ENCODE data around the gene IP6K1.

Gene IP6K1

DNA sequence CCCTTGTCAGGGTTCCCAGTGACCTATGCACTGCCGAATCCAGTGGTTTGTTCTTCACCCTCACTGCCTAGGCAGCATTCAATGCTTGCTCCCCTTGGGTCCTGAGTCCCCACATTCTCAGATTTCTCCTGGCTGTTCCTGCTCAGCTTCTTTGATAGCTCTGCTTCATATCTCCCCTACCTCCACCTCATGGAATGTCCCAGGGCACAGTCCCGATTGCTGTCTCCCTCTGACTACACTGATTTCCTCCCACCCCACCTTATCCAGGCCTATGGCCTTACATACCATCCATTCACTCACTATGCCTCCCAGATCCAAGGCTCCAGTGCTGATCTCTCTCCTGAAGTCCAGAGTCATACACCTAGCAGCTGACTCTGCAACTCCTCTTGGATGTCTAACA is 14.8 kb upstream of the IP6K1 start:
- TF ChIP-seq, protein P1, sequence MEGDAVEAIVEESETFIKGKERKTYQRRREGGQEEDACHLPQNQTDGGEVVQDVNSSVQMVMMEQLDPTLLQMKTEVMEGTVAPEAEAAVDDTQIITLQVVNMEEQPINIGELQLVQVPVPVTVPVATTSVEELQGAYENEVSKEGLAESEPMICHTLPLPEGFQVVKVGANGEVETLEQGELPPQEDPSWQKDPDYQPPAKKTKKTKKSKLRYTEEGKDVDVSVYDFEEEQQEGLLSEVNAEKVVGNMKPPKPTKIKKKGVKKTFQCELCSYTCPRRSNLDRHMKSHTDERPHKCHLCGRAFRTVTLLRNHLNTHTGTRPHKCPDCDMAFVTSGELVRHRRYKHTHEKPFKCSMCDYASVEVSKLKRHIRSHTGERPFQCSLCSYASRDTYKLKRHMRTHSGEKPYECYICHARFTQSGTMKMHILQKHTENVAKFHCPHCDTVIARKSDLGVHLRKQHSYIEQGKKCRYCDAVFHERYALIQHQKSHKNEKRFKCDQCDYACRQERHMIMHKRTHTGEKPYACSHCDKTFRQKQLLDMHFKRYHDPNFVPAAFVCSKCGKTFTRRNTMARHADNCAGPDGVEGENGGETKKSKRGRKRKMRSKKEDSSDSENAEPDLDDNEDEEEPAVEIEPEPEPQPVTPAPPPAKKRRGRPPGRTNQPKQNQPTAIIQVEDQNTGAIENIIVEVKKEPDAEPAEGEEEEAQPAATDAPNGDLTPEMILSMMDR (IDR thresholded peaks at IDR 0.05; ENCODE audit: extremely low read depth, missing control alignments): no peak
- DNase-seq (ENCODE audit: low spot score): no peak

GRCh38 chr3:49799761-49800160 is 13.4 kb upstream of the IP6K1 start, which contains the start of gene CDHR4:
Gene CDHR4, minus strand, starts transcription at chr3:49799873. Its CDS starts 61 bp downstream, at chr3:49799812.
- no peak for DNase-seq (ENCODE audit: low spot score)
- TF ChIP-seq, protein P1 (IDR thresholded peaks at IDR 0.05; ENCODE audit: extremely low read depth, missing control alignments): no peak

DNA sequence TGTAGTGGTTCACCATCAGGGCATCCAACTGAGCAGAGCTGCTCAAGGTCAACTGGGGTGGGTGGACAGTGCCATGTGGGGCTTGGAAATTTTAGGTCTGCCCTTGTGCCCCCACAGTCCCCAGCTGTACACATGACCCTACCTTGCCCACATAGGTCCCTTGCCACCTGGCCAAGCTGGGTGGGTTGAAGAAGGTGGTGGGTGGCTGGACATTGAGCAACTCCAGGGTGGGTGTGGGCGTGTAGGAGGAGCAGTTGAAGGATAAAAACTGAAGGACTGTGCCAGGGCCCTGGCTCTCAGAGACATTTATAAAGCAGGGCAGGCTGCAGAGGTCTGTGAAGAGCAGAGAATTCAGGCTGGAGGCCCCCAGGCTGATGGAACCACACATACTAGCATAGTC is 12.8 kb upstream of the IP6K1 start:
- DNase-seq (ENCODE audit: low spot score): no peak
- TF ChIP-seq, protein P1 (IDR thresholded peaks at IDR 0.05; ENCODE audit: extremely low read depth, missing control alignments): no peak

DNA sequence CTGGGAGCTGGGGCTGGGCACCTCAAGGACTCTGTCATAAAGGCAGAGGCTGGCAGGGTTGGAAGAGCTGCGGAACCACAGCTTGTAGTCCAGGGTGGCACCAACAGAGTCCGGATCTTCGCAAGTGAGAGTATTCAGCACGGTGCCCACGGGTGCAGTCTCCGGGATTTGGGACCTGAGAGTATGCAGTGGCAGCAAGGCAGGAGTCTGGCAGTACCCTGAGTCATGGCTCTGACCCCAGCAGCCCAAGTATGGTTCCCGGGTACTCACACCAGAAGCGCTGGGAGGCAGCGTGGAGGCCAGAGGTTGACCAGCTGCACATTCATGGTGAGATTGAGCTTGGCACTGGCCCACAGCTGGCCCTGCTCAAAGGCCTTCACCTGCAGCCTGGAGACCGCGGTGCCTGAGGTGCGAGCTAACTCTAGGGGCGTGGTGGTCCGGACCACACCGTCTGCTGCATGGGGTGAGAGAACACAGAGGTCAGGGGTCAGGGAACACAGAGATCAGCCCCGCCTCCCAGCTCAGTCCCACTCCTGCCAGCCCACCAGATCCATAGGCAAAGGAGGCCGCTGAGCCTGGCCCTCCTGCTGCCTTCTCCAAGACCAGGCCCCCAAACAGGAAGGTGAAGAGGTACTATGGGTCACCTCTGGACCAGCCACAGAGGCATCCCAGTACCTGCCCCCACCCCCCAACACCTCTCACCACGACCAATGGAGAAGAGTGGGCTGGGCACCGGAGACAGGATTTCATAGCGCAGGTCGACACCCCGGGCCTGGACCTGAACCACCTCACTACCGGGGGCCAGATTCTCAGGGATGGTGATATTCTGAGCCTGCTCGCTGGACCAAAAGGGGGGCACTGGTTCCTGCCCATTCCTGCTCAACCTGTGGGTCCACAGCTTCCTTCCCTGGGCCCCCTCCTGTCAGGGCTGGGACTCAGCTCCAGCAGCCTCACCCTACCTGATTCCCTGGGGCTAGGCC is 8.9 kb upstream of the IP6K1 start:
- TF ChIP-seq, protein P1 (IDR thresholded peaks at IDR 0.05; ENCODE audit: extremely low read depth, missing control alignments): no peak

DNA sequence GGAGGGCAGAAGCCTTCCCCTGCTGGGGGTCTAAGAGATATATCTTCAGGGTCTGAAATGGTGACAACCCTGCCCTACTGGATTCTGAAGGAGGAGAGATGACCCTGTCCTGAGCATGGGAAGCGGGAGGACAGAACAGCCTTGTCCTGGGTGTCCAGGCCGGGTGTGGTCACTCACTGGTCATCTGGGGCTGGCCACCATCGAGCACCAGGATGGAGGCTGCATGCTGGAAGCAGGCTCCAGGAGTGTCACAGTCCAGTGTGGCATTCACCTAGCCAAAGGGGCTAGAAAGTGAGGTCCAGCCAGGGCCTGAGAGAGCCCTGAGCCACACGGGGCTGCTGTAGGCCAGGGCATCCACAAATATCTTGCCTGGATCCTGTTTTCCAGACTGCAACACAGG is 8.1 kb upstream of the IP6K1 start:
- TF ChIP-seq, protein P1 (IDR thresholded peaks at IDR 0.05; ENCODE audit: extremely low read depth, missing control alignments): no peak
- no peak for DNase-seq (ENCODE audit: low spot score)

More for the DNA sequence above, 8.9 kb upstream of the IP6K1 start:
- no peak for DNase-seq (ENCODE audit: low spot score)

DNA sequence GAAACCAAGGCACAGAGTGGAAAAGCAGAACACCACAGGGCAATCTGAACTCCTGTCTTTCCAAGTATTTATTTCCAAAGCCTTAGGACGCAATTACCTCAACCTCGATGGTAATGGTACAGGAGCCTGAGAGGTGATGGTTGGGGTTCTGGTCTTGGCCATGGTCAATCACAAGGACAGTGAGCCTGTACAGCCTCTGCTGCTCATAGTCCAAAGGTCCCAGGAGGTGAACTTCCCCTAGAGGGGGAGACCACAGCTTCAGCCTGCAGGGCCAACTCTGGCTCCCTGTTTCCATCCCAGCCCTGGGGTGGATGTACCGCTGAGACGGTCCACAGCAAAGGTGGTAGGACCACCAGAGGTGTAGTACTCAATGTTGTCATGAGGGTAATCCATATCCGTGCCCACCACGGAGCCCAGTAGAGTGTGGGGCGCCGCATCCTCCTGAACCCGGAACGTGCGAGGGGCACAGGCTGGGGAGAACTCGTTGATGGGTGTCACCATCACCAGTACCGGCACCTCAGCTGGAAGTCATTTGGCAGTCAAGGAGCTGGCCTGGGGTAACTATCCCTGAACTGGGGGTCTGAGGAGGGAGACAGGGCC is 7.2 kb upstream of the IP6K1 start:
- TF ChIP-seq, protein P1 (IDR thresholded peaks at IDR 0.05; ENCODE audit: extremely low read depth, missing control alignments): no peak

More for the DNA sequence above, 7.2 kb upstream of the IP6K1 start:
- DNase-seq (ENCODE audit: low spot score): no peak
